GM21529 (cell line): Measurements from ENCODE around the gene RAB11B.
"Not testable (repeated sequence)": the region's sequence is repeated elsewhere in the genome, so short reads cannot be mapped to it uniquely, and the experiment has no call there.

Source experiments
- ATAC-seq: cut with Tn5 transposase; IDR thresholded peaks from one replicate; pipeline ENCODE4 v1.9.1; 2021; ENCODE audit not compliant: unreplicated experiment

RAB11B gene

DNA sequence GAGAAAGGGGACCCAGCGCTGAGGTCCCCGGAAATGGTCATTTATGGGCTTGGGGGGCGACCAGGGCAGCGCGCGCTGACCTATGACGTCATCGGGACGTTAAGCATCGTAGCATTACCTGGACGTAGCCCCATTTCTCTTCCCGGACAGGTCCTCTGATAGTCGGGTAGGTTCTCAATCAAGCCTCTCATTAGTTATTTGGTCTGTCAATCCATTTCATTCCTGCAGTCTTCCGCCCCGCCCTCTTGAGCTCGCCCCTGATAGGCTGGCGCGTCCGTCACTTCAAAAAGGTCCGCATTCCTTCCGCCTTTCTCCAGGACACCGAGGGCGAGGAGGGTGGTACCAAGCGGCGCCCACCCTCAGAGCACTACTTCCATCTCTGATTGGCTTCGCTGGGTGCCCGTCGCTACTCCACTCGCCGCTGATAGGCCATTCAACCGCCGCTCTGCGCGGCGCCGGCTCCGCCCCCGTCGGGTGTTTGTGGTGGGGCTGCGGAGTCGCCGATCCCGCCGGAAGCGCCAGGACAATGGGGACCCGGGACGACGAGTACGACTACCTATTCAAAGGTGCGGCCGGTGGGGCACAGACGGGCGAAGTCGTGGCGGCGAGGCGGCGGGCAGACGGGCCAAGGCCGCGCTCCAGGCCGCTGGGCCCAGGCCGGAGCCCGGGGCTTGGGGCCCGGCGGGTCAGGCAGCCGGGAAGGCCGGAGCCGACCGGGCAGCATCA is at the start of gene RAB11B:
Gene RAB11B, plus strand, starts transcription at position 470 of the 726 bp plus-strand sequence. Its CDS starts 57 bp downstream, at position 527.
- ATAC-seq: peak; percentile 89

GRCh38 chr19:8341504-8341903 is 48.7 kb upstream of the RAB11B start:
- ATAC-seq: not testable (repeated sequence)

- no peak for ATAC-seq
Measured at GRCh38 chr19:8342316-8342683, 47.9 kb upstream of the RAB11B start.

DNA sequence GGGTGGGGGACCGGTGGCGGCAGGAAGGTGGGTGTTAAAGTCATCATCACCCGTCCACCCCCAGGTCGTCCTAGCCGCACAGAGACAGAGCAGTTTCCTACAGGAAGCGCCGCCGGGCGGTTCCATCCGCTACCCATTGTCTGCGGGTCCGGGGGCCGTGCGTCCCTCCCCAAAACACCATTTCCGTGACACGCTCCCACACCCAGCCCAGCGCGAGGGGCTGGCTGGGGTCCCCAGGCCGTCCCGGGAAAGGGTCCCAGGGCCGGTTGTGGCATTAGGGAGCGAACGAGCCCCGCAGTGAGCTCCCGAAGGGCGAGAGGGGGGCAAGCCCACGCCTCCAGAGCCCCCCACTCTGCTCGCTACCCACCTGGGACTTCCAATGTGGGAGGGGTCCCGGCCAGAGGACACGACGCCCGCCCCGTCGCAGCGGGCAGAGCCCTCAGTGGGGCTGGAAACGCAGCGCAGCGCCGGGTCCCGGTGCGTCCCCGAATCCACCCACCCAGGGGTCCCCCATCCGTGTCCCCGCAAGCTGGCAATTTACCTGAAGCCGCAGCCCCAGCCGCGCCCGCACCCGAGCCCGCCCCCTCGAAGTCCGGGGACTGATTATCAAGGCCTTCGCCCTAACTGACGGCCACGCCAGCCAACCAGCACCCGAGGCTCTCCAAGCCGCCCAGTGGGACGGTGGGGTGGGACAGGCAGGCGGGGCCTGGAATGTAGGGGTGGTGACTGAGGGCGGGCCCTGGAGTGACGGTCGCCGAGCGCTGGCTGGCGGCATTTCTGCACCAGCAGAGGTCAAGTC is 47.3 kb upstream of the RAB11B start, which contains the start of gene KANK3:
Gene KANK3, minus strand, starts transcription at position 579 of the 799 bp plus-strand sequence. CDS start 5,434 bp downstream, outside the sequence.
- ATAC-seq: peak; percentile 90

DNA sequence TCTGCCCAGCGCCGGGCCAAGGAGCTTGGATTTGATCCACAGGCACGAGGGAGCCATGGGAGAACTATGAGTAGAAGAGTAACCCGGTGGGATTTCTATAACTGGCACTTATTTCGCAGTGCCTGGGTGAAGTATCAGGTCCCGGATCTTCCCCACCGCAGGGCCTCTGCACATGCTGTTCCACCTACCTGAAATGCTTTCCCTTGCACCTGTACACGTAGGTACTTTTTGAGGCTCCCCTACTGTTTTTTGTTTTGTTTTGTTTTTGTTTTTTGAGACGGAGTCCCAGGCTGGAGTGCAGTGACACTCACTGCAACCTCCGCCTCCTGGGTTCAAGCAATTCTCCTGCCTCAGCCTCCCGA is 46.7 kb upstream of the RAB11B start:
- no peak for ATAC-seq

DNA sequence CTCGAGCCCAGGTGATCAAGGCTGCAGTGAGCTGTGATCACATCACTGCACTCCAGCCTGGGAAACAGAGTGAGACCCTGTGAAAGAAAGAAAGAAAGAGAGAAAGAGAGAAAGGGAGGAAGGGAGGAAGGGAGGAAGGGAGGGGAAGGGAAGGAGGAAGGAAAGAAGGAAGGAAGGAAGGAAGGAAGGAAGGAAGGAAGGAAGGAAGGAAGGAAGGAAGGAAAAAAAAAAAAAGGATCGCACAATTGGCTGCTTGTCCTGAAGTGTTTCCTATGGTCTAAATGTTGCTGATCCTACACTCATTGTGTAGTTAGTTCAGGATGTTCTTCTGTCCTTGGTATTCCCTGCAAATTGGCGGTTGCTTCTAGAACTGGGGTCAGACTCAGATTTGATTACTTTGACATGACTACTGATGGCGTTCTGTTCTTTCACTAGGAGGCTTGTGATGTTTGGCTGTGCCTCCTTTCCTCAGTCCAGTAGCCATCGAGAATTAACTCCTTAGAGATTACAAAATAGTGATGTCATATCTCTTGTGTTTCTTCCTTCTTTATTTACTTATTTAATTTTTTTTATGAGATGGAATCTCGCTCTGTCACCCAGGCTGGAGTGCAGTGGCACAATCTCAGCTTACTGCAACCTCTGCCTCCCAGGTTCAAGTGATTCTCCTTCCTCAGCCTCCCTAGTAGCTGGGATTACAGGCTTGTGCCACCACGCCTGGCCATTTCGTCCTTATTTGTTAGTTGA is 40.4 kb upstream of the RAB11B start:
- not testable (repeated sequence) for ATAC-seq

- ATAC-seq: no peak
Measured at GRCh38 chr19:8352134-8352827, 37.9 kb upstream of the RAB11B start.

GRCh38 chr19:8352845-8353244 is 37.3 kb upstream of the RAB11B start:
- ATAC-seq: not testable (repeated sequence)

- no peak for ATAC-seq
Measured at GRCh38 chr19:8355631-8356402, 34.3 kb upstream of the RAB11B start.

DNA sequence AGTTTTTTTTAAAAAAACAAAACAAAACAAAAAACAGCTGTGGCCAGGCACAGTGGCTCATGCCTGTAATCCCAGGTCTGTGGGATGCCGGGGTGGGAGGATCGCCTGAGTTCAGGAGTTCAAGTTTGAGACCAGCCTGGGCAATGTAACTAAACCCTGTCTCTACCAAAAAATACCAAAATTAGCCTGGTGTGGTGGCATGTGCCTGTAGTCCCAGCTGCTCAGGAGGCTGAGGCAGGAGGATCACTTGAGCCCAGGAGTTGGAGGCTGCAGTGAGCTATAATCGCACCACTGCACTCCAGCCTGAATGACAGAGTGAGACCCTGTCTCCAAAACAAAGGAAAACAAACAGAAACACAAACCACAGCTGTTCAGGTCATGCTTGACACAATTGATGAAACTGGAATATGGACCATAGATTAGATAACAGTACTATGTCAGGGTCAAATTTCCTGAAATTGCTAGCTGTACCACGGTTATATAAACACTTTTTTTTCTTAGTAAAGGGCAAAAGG is 33.1 kb upstream of the RAB11B start:
- ATAC-seq: no peak

- no peak for ATAC-seq
Measured at GRCh38 chr19:8358948-8359347, 31.2 kb upstream of the RAB11B start.

GRCh38 chr19:8360196-8360595 is 30.0 kb upstream of the RAB11B start:
- no peak for ATAC-seq

DNA sequence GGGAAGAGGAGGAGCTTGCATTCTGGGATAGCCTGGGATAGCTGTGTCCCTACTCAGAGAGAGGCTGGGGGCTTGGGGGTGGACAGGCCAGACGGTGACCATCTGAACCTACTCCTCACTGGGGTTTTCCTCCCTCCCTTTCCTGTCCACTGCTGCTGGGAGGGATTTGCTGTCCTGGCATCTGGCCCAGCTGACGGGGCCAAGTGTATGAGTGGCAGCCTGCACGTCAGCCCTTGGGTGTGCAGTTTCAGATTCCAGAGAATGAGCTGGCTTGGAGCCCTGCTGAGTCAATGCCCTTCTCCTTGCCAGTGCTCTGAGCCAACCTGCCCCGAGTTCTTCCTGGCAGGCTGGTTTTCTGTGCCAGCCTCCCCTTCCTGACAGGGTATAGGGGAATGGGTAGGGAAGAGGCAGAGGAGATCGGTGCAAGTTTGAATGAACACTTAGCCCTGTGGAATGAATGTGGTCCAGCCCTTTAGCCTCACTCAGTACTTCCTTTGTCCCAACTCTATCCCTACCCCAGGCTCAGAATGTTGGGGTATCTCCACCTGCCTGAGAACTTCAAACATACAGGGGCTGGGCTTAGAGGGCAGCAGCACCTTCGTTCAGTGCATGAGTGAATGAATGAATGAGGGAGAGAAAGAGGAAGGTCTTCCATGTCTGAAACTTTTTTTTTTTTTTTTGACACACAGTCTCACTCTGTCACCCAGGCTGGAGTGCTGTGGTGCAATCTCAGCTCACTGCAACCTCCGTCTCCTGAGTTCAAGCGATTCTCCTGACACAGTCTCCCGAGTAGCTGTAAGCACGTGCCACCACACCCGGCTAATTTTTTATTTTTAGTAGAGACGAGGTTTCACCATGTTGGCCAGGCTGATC is 28.0 kb upstream of the RAB11B start:
- ATAC-seq: no peak

DNA sequence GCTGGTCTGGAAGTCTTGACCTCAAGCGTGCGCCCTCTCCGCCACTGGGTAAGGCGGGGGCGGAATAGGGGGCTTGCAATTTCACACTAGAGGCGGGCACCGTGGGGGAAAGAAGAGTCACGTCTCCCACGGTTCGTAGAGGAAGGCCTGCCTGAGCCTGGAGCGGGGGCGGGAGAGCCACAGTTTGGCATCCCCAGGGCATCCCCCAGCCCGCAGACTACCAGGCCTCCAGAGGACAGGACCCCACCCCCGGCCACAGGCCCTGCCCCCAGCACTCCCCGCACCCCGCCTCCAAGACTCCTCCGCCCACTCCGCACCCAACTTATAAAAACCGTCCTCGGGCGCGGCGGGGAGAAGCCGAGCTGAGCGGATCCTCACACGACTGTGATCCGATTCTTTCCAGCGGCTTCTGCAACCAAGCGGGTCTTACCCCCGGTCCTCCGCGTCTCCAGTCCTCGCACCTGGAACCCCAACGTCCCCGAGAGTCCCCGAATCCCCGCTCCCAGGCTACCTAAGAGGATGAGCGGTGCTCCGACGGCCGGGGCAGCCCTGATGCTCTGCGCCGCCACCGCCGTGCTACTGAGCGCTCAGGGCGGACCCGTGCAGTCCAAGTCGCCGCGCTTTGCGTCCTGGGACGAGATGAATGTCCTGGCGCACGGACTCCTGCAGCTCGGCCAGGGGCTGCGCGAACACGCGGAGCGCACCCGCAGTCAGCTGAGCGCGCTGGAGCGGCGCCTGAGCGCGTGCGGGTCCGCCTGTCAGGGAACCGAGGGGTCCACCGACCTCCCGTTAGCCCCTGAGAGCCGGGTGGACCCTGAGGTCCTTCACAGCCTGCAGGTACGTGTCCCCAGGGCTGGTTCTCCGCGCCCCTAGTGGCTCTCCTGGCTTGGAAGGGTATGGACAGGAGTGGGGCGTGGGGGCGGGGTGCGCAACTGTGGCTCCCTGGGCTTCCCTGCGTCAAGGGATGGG is 26.1 kb upstream of the RAB11B start, which contains the start of gene ANGPTL4:
Gene ANGPTL4, plus strand, starts transcription at position 353 of the 969 bp plus-strand sequence. Its CDS starts 167 bp downstream, at position 520.
- ATAC-seq: no peak

DNA sequence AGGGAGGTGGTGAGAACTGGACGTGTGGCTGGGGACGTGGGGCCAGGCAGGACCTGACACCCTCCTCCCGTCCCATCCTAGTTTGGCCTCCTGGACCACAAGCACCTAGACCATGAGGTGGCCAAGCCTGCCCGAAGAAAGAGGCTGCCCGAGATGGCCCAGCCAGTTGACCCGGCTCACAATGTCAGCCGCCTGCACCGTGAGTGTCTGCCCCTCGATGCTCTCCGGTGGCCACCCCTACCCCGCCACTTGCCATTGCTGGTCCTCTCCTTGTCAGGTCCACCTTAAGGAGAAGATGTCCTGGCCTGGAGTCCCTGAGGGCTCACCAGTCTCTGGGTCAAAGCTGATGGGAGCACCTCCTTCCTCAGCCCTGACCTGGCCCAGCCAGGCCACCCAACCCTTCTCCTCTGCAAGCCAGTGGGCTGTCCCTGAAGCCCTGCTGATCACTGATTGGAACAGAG is 24.0 kb upstream of the RAB11B start:
- no peak for ATAC-seq

DNA sequence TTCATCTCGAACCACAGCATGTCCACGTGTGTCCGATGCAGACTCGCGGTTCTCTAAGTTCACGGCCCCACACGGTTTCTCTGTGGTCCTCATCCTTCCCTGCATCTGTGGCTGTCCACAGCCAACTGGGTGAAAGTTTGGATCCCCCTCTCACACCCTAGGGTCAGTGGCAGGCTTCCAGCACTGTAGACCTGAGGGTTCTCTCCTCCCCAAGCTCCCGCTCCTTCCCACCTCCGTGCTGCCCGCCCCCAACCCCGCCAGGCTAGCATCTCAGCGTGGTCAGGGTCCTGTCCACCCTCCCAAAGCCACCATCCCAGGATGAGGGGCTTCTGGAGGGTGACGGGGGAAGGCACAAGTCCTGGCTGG is 23.2 kb upstream of the RAB11B start:
- ATAC-seq: no peak

GRCh38 chr19:8367327-8368001 is 22.7 kb upstream of the RAB11B start:
- ATAC-seq: no peak
